Spleen (tissue), 7 donors: Measurements from ENCODE around the gene SSTR4.

Source experiments
- POLR2AphosphoS5 ChIP-seq, 3 donors: sonication (generic); formaldehyde crosslinking; IDR thresholded peaks; one replicate each; pipeline ENCODE4 v1.5.1; 2017; ENCODE audit warnings: antibody characterized with exemption in 3 of 3
- TF ChIP-seq, protein P1 (sequence below), 11 experiments: fragments of 200-600 bp in 7 of 11; fragments of 450-650 bp in 4 of 11; sonication (generic) in 4 of 11; IDR thresholded peaks in 8 of 11; conservative IDR thresholded peaks in 3 of 11; 1 replicate in 7 of 11; 2 replicates in 4 of 11; pipeline versions ENCODE4 v1.4.0 to v1.8.0; 2016 to 2021; ENCODE audit warnings: antibody characterized with exemption in 11 of 11, inconsistent platforms in 4 of 11, mild to moderate bottlenecking in 1 of 11
- donor health status: DM: no; HTN: no; CAD: no; lungs with moderate emphysema.
- donor health status: DM: no; HTN: no; CAD: no.
- donor health status: DM: no; HTN: no; CAD: no.

GRCh38 chr20:23069108-23069507 is 34.0 kb downstream of the SSTR4 start:
- TF ChIP-seq POLR2AphosphoS5 (IDR thresholded peaks at IDR 0.05): no peak
- TF ChIP-seq, protein P1, sequence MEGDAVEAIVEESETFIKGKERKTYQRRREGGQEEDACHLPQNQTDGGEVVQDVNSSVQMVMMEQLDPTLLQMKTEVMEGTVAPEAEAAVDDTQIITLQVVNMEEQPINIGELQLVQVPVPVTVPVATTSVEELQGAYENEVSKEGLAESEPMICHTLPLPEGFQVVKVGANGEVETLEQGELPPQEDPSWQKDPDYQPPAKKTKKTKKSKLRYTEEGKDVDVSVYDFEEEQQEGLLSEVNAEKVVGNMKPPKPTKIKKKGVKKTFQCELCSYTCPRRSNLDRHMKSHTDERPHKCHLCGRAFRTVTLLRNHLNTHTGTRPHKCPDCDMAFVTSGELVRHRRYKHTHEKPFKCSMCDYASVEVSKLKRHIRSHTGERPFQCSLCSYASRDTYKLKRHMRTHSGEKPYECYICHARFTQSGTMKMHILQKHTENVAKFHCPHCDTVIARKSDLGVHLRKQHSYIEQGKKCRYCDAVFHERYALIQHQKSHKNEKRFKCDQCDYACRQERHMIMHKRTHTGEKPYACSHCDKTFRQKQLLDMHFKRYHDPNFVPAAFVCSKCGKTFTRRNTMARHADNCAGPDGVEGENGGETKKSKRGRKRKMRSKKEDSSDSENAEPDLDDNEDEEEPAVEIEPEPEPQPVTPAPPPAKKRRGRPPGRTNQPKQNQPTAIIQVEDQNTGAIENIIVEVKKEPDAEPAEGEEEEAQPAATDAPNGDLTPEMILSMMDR (IDR thresholded peaks at IDR 0.05 in 8 of 11, conservative IDR thresholded peaks at IDR 0.05 in 3 of 11): no peak
